Retina (tissue), 1 donor: ENCODE results near the gene CMAS.
"Not testable (repeated sequence)": the region's sequence is repeated elsewhere in the genome, so short reads cannot be mapped to it uniquely, and the experiment has no call there.

Source experiments
- DNase-seq: peaks from one replicate; pipeline ENCODE4 v3.0.0-alpha.2; 2016

CMAS gene

DNA sequence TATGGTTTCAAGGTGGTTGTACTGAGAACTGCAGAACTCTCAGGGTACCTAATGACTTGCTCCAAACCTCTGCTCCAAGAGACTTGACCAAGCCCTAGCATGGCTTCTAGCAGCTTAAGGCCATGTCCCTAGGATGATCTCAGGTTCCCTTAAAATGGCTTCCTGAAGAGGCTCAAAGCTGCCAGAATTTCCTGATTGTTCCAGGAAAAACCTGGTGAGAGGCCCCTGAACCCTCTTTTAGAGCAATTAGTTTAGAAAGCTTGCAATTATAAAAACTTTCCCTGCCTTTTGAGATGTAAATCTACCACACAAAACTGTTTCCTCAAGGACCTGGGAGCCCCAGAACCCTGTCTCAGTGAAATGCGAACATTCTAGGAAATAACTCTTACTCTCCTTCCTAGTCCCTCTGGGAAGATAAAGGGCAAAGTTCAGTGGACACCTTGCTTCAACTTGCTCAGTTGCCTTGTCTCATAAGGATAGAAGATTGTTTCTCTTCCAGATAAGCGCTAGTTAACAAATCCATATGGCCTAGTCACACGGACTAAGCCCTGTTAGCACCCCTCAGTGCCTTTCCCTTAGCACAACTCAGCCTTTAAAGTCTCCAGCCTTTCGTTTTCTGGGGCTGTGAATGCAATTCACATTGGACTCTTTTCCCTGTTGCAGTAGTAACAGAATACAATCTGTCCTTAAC, 2.5 kb downstream of the CMAS start:
- no peak for DNase-seq

- DNase-seq, result no peak
These were observed 4.1 kb downstream of the CMAS start for GRCh38 chr12:22050078-22050477.

GRCh38 chr12:22051114-22051698, 5.2 kb downstream of the CMAS start:
- no peak for DNase-seq

- DNase-seq, result not testable (repeated sequence)
These were observed 7.0 kb downstream of the CMAS start for GRCh38 chr12:22052994-22053393.

DNA sequence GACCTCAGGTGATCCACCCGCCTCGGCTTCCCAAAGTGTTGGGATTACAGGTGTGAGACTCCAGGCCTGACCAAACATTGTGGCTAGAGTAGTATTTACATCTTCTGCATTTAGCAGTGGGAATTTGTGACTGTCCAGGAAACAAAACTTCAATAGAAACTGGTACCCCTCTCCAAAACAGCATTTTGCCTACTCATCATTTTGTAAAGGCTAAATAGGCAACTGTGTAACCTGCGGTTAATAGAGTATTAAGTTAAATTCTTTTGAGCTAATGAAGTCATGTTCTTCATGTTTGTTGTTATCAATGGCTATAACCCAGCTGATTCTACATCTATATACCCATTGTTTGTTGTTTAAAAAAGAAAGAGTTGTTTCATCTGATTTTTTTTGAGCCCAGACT, 8.1 kb downstream of the CMAS start:
- no peak for DNase-seq

- no peak for DNase-seq
These were observed 10.6 kb downstream of the CMAS start for GRCh38 chr12:22056607-22057006.

DNA sequence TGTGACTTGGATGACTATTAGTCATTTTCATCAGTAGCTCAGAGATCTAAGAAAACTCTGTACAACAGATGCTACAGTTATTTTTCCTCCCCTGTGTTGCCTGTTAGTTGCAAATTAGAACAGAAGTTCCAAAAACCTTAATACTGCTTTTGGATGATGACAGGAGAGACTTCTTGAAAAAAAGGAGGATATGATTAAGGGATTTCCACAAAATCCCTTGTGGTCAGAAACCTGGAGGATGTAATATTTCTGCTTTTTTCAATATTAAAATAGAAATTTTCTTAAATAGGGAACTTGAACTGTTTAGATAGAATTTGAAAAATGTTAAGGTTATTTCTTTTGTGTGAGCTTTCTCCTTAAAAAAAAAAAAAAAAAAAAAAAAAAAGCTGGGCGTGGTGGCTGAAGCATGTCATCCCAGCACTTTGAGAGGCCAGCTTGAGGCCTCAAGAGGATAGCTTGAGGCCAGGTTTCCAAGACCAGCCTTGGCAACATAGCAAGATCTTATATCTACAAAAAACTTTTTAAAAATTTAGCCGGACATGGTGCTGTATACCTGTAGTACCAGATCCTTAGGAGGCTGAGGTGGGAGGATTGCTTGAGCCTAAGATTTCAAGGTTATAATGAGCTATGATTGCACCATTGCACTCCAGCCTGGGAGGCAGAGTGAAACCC, 14.1 kb downstream of the CMAS start:
- DNase-seq, result no peak

GRCh38 chr12:22064968-22065367, 18.9 kb downstream of the CMAS start:
- no peak for DNase-seq

DNA sequence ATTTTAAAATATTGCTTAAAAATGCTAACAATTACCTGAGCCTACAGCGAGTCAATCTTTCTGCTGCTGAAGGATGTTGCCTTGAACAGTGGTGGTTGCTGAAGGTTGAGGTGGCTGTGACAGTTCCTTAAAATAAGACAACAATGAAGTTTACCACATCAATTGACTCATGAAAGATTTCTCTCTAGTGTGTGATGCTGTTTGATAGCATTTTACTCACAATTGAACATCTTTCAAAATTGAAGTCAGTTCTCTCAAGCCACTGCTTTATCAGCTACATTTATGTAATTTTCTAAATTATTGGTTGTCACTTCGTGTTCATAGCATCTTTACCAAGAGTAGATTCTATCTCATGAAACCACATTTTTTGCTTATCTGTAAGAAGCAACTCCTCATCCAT, 20.3 kb downstream of the CMAS start:
- no peak for DNase-seq

- no peak for DNase-seq
These were observed 23.8 kb downstream of the CMAS start for GRCh38 chr12:22069851-22070250.

- no peak for DNase-seq
These were observed 36.2 kb downstream of the CMAS start for GRCh38 chr12:22082190-22082701.

DNA sequence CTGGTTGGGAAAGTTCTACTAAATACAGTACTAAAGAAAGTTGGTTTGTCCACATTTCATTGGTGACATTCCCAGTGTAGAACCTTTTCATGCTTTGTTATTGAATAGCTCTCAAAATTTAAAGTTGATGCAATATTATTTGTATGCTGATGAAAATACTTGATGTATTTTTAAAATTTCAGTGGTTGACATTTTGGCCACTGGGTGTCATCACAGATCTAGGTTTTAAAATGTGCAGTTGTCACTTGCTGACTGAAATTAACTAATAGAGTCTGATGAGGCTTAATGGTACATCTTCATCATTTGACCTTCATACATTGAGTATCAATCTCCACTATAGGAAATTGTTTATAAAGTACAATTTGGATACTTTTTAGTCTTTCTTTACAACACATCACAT, 37.1 kb downstream of the CMAS start:
- DNase-seq, result peak; percentile 25

DNA sequence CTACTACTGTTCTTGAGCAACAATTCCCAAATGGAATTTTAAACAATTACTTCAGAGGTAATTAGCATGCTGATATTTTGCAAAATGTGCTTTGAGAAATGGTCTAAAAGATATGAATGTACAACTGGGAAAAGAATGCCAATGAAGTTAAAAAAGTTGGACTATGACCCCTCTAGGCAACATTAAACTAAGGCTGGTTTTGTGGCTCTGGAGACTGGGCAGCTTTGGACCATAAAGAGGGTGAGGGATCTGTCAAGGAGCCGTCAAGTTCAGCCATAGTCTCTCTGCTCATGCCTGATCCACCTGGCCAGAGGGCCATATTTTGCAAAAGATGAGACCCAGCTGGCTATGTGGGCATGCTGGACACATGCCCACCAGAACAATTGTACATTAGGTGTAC, 38.8 kb downstream of the CMAS start:
- DNase-seq, result no peak

GRCh38 chr12:22088886-22089285, 42.9 kb downstream of the CMAS start:
- DNase-seq, result no peak

GRCh38 chr12:22089486-22089885, 43.5 kb downstream of the CMAS start:
- DNase-seq, result no peak

GRCh38 chr12:22099062-22099461, 53.0 kb downstream of the CMAS start:
- DNase-seq, result not testable (repeated sequence)

DNA sequence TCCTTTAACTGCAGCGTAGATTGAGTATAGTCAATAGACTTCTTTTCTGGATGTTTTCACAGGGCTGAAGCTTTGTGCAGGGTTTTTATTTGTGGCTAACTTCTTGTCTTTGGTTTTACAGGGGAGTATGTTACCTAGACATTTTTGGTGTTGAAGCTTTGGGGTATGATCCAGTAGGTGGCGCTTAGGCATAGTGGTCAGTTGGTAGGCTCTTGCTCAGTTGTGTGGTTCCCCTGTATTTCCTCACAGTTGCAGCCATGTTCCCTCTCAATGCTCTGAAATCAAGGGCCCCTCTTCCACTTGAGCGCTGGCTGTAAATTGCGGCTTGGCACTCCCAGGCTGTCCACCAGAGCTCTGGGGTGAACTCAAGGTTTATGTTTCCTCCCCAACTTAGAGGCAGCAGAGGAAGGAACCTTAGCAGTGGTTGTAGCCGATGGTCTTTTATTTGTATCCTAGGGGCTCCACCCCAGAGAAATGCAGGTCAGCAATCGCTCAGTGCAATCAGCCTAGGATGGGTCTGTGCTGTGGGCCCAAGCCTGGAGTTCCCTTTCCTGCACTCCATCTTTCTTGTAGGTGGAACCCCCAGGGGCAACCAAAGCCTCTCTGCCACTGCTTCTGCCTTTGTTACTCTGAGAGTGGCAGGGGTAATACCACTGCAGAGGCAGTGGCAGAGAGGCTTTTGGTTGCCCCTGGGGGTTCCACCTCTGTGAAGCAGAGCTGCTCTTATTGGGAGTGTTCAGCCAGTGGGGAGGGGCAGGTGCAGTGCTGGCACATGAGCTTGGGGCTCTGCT, 55.1 kb downstream of the CMAS start:
- peak; percentile 63 for DNase-seq

DNA sequence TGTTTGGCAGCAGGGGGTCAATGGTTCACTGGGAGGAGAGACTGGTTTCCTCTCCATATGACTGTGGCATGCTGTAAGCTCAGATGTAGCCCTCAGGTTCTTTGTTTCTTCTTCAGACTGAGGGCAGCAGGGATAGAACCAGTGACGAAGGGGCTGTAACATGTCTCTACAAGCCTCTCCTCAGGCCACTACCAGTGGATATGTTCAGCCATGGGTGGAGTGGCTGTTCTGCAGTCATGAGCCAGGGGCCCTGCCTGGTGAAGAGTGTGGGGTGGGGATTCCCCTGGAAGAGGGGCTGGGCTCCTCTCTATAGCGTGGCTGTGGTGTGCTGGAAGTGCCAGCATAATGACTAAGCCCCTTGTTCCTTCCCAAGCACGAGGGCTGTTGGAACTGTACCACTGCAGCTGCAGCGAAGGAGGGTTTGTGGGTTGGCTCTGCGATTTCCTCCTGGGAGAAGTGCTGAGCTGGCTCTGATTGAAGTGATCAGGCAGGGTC, 55.8 kb downstream of the CMAS start:
- DNase-seq, result no peak

DNA sequence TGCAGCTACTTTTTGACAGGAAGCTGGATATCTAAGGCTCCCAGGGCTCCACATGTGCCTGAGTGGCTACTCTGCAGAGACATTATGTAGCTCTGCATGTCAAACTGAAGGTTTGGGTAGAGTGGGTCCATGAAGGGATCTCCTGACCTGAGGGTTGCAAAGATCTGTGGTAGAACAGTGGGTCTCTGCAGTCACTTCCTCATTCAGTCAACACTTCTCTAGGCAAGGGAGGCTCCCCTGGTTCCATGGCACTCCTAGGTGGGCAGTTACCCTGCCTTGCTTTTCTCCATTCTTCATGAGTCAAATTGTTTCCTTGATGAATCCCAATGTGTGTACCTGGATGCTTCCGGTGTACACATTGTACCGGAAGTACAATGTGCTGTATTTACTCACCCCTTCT, 57.4 kb downstream of the CMAS start:
- DNase-seq, result no peak

- DNase-seq, result no peak
These were observed 59.5 kb downstream of the CMAS start for GRCh38 chr12:22105542-22105941.

DNA sequence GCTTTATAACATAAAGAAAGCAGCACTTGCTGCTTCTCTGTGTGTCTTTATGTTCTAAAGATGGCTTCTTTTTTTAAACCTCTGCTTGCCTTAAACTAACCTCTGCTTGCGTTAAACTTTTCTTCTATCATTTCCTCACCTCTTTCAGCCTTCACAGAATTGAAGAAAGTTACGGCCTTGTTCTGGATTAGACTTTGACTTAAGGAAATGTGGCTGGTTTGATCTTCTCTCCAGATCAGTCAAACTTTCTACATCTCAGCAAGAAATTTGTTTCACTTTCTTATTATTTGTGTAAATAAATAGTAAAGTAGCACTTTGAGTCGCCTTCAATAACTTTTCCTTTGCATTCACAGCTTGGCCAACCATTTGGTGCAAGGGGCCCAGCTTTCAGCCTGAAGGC, 64.2 kb downstream of the CMAS start:
- DNase-seq, result no peak
